HepG2 (cell line): ENCODE measurements around the gene PRICKLE3. TPM values are rescaled to one million over a fixed set of nuclear protein-coding genes. Genes with fewer than 3 reads are reported as not detected.

ENCODE experiments used
- ATAC-seq: fragments of 200-7000 bp; cut with Tn5 transposase; 3 replicates; pipeline ENCODE4 v1.9.1; 2020; ENCODE audit warnings: mild to moderate bottlenecking, moderate library complexity
- BruUV-seq: library from RNA; stranded (reverse); fragments of 400-500 nt; replicated peaks from 2 replicates; lab custom pipeline; 2021; lab: Mats Ljungman, UMichigan
- CTCF ChIA-PET: fragments of 300-600 bp; formaldehyde crosslinking; extraction: SDS; loops from one replicate; lab custom pipeline; 2021; ENCODE audit warnings: low total read pairs, inconsistent platforms, low intra/inter-chr PET ratio; lab: Yijun Ruan, JAX
- POLR2A ChIA-PET: fragments of 350-600 bp; sonication (Branson Sonifier 250); formaldehyde crosslinking; loops from one replicate; lab custom pipeline; 2020; ENCODE audit warnings: antibody characterized with exemption, inconsistent platforms; lab: Yijun Ruan, JAX
- DNase-seq: peaks from one replicate; pipeline ENCODE4 v3.0.0-alpha.2; 2015; ENCODE audit warnings: low spot score
- FAIRE-seq: peaks from 3 replicates; lab custom pipeline; 2011; peaks lifted over from hg19 to GRCh38; lab: Jason Lieb, UNC
- H2AFZ ChIP-seq: one replicate; pipeline ENCODE4 v1.6.1; 2011; ENCODE audit warnings: low read length, inconsistent platforms
- H3K27ac ChIP-seq: fragments of 300-600 bp; 3 replicates; pipeline ENCODE4 v1.8.0; 2011; ENCODE audit warnings: mixed run types, mild to moderate bottlenecking, mixed read lengths, low read length, inconsistent platforms; ENCODE audit not compliant: insufficient read depth; ENCODE audit errors: extremely low read length
- H3K27me3 ChIP-seq, 2 experiments: fragments of 200-600 bp in 1 of 2; 2 replicates in 1 of 2; 3 replicates in 1 of 2; pipeline versions ENCODE4 v1.6.0 to v1.8.0; 2011; ENCODE audit warnings: low read length in 2 of 2, mild to moderate bottlenecking in 2 of 2, moderate library complexity in 2 of 2, inconsistent platforms in 1 of 2; ENCODE audit not compliant: insufficient read depth in 2 of 2, control insufficient read depth in 1 of 2
- H3K36me3 ChIP-seq, 2 experiments: fragments of 200-600 bp in 1 of 2; replicated peaks in 1 of 2; 2 replicates in 1 of 2; 3 replicates in 1 of 2; pipeline versions ENCODE4 v1.5.1 to v1.8.0; 2011; ENCODE audit warnings: low read length in 2 of 2, inconsistent platforms in 1 of 2; ENCODE audit not compliant: insufficient read depth in 2 of 2, control insufficient read depth in 1 of 2
- H3K4me1 ChIP-seq: 2 replicates; pipeline ENCODE4 v1.5.1; 2012; ENCODE audit warnings: low read length, inconsistent platforms; ENCODE audit not compliant: insufficient read depth
- H3K4me2 ChIP-seq: 2 replicates; pipeline ENCODE4 v1.6.0; 2011; ENCODE audit warnings: low read depth, low read length, inconsistent platforms
- H3K4me3 ChIP-seq, 3 experiments: fragments of 200-600 bp in 1 of 3; sonication (generic), shearing (Covaris generic) in 1 of 3; replicated peaks in 1 of 3; 2 replicates each; pipeline ENCODE4 v1.5.1; 2011 to 2016; ENCODE audit warnings: low read length in 3 of 3, inconsistent platforms in 2 of 3, low read depth in 2 of 3, mild to moderate bottlenecking in 2 of 3, control low read depth in 1 of 3, mixed read lengths in 1 of 3; ENCODE audit not compliant: insufficient read depth in 1 of 3
- H3K79me2 ChIP-seq: one replicate; pipeline ENCODE4 v1.6.1; 2011; ENCODE audit warnings: low read length, inconsistent platforms; ENCODE audit not compliant: insufficient read depth
- H3K9ac ChIP-seq: 2 replicates; pipeline ENCODE4 v1.6.0; 2011; ENCODE audit warnings: mild to moderate bottlenecking, low read depth, low read length, inconsistent platforms; ENCODE audit not compliant: insufficient read depth
- H3K9me3 ChIP-seq: 2 replicates; pipeline ENCODE4 v1.5.1; 2012; ENCODE audit warnings: mild to moderate bottlenecking, low read length
- H4K20me1 ChIP-seq: 2 replicates; pipeline ENCODE4 v1.6.0; 2011; ENCODE audit warnings: inconsistent platforms, mild to moderate bottlenecking, low read length, moderate library complexity; ENCODE audit not compliant: insufficient read depth
- CBFB ChIP-seq: sonication (generic); formaldehyde crosslinking; IDR thresholded peaks from 2 replicates; pipeline ENCODE4 v1.4.0; 2020; ENCODE audit warnings: missing genetic modification reagents
- ESRRA ChIP-seq: sonication (generic); formaldehyde crosslinking; IDR thresholded peaks from 2 replicates; pipeline ENCODE4 v1.5.1; 2020; ENCODE audit warnings: mild to moderate bottlenecking, low read depth, missing genetic modification reagents
- FOSL2 ChIP-seq: sonication (generic); formaldehyde crosslinking; IDR thresholded peaks from 2 replicates; pipeline ENCODE4 v1.4.0; 2020; ENCODE audit warnings: missing genetic modification reagents
- RXRB ChIP-seq: IDR thresholded peaks from 2 replicates; pipeline ENCODE4 v1.6.1; 2016; ENCODE audit warnings: borderline replicate concordance, missing genetic modification reagents, missing compliant biosample characterization
- ZFP1 ChIP-seq: IDR thresholded peaks from 2 replicates; pipeline ENCODE4 v1.6.1; 2016
- ZMYM4 ChIP-seq: sonication (generic); formaldehyde crosslinking; IDR thresholded peaks from 2 replicates; pipeline ENCODE4 v1.8.1; 2023; ENCODE audit warnings: mild to moderate bottlenecking, missing genetic modification reagents
- ZNF687 ChIP-seq: sonication (generic); formaldehyde crosslinking; IDR thresholded peaks from 2 replicates; pipeline ENCODE4 v1.5.1; 2020; ENCODE audit warnings: mild to moderate bottlenecking, missing genetic modification reagents, moderate library complexity
- WGBS: methylation state at CpG from one replicate; pipeline ENCODE4 v1.1.6; 2017; ENCODE audit warnings: low lambda C conversion rate; 5-methylcytosine and 5-hydroxymethylcytosine counted together
- in situ Hi-C: cut with HindIII; loops from 2 replicates; pipeline ENCODE4 v1.10.0; 2017; ENCODE audit warnings: low pct_unique_long_range_greater_than_20kb; ENCODE audit not compliant: extremely low pct_ligation_motif_present
- intact Hi-C: fragments of 100-400 bp; cut with micrococcal nuclease; formaldehyde crosslinking; loops from one replicate; pipeline ENCODE4 v1.10.0; 2022; ENCODE audit not compliant: unreplicated experiment
- polyA plus RNA-seq, 8 experiments: library from polyadenylated mRNA; depleted of rRNA in 3 of 8; stranded (reverse) in 7 of 8; unstranded in 1 of 8; fragments of >200 nt; fragmentation: Illumina TruSeq in 4 of 8; extraction: Trizol in 4 of 8; gene quantifications; 2 replicates each; pipeline versions ENCODE4 v1.2.1 to v1.2.3, GENCODE V29; 2011 to 2016; ENCODE audit warnings: low read depth in 4 of 8, missing spikeins in 1 of 8, mixed read lengths in 1 of 8; ENCODE audit not compliant: insufficient read depth in 1 of 8
- total RNA-seq, 5 experiments: library from RNA; depleted of rRNA; stranded (reverse); fragments of >200 nt; fragmentation: Illumina TruSeq; extraction: Trizol; gene quantifications; 2 replicates each; pipeline ENCODE4 v1.2.3, GENCODE V29; 2016; ENCODE audit warnings: low read depth in 1 of 5
- TF ChIP-seq, protein P1 (sequence below): sonication (generic); formaldehyde crosslinking; IDR thresholded peaks from 2 replicates; pipeline ENCODE4 v1.4.0; 2020; ENCODE audit warnings: missing genetic modification reagents

PRICKLE3 gene
- total and polyA plus RNA-seq, 2 of the 13 experiments (the other 11 are each of a cell fraction or from before 2014, with no cell fraction given): 2.6 TPM

- ChIA-PET CTCF (no interaction called here), POLR2A (no interaction called here)
- WGBS: 94% methylated on average over 12 of the region's 37 CpGs
- Histone ChIP-seq H3K4me2 (no peak overlapping the region), H3K27me3 (no peaks in the 10 kb centered on the region), H3K79me2 (no peaks in the 10 kb centered on the region), H3K36me3 (no peaks in the 10 kb centered on the region), H4K20me1 (no peaks in the 10 kb centered on the region), H3K9me3 (no peaks in the 10 kb centered on the region), H2AFZ (no peak overlapping the region), H3K4me3 (no peak overlapping the region), H3K9ac (0 out of 2 replicates have a peak overlapping the region, but pooled peaks have one; percentile 3), H3K4me1 (peaks cover 14% of the 10 kb centered on the region; the same call in 1 of the 2 replicates), H3K27ac (no peak overlapping the region)
- FAIRE-seq: no peak
- DNase-seq: no peak
- ATAC-seq: no peak
- in situ Hi-C loops: no loop called here
- TF ChIP-seq CBFB (CRISPR knock-in tag) (no peak), ESRRA (no peak)
- no TSS peak for BruUV-seq
- intact Hi-C loops: no loop called here
These were observed 13.8 kb downstream of the PRICKLE3 start for GRCh38 chrX:49172280-49172780.

- Histone ChIP-seq H2AFZ (no peak within 1 kb of the TSS), H4K20me1 (no peaks in the 10 kb centered on the region), H3K27ac (no peak within 1 kb of the TSS), H3K4me3 (peak within 1 kb of the TSS in 1 of 3 experiments; percentile 16; a peak in 1 of 6 replicates), H3K27me3 (no peaks in the 10 kb centered on the region), H3K9me3 (no peaks in the 10 kb centered on the region), H3K9ac (0 out of 2 replicates have a peak within 1 kb of the TSS, but pooled peaks have one; percentile 3), H3K79me2 (no peaks in the 10 kb centered on the region), H3K36me3 (no peaks in the 10 kb centered on the region), H3K4me2 (peak within 1 kb of the TSS; percentile 39; the same call in 1 of the 2 replicates), H3K4me1 (peaks cover 15% of the 10 kb centered on the region; the same call in 1 of the 2 replicates)
- no peak for DNase-seq
- ChIA-PET CTCF (no interaction called here), POLR2A (no interaction called here)
- intact Hi-C loops (no loop called here), in situ Hi-C loops (no loop called here)
- BruUV-seq: no TSS peak
- peak; percentile 33; the same call in 2 of the 3 replicates for ATAC-seq
- no peak for FAIRE-seq
- WGBS: 77% methylated on average over 16 of the region's 46 CpGs
- TF ChIP-seq ZFP1 (CRISPR knock-in tag) (no peak), RXRB (no peak), ZMYM4 (CRISPR knock-in tag) (no peak), FOSL2 (CRISPR knock-in tag) (0 out of 2 replicates have a peak, but pooled peaks have one; percentile 28), ZNF687 (CRISPR knock-in tag) (0 out of 2 replicates have a peak, but pooled peaks have one; percentile 26)
- TF ChIP-seq, protein P1, sequence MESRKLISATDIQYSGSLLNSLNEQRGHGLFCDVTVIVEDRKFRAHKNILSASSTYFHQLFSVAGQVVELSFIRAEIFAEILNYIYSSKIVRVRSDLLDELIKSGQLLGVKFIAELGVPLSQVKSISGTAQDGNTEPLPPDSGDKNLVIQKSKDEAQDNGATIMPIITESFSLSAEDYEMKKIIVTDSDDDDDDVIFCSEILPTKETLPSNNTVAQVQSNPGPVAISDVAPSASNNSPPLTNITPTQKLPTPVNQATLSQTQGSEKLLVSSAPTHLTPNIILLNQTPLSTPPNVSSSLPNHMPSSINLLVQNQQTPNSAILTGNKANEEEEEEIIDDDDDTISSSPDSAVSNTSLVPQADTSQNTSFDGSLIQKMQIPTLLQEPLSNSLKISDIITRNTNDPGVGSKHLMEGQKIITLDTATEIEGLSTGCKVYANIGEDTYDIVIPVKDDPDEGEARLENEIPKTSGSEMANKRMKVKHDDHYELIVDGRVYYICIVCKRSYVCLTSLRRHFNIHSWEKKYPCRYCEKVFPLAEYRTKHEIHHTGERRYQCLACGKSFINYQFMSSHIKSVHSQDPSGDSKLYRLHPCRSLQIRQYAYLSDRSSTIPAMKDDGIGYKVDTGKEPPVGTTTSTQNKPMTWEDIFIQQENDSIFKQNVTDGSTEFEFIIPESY: peak; percentile 58; the same call in 1 of the 2 replicates
These were observed 14.4 kb downstream of the PRICKLE3 start, which contains the start of gene PLP2 for GRCh38 chrX:49171752-49172279. Gene PLP2, plus strand, starts transcription at chrX:49171898. Its CDS starts 103 bp downstream, at chrX:49172001.
